GM12878 (cell line): ENCODE measurements around the gene B3GNT4. TPM values are rescaled to one million over a fixed set of nuclear protein-coding genes. Genes with fewer than 3 reads are reported as not detected.

ENCODE experiments used
- BRCA1 ChIP-seq: IDR thresholded peaks from 2 replicates; pipeline ENCODE4 v1.6.1; 2011; ENCODE audit warnings: low read depth, low read length, improper control_type of control experiment
- CREM ChIP-seq: IDR thresholded peaks from 2 replicates; pipeline ENCODE4 v1.6.1; 2014; ENCODE audit warnings: antibody characterized with exemption, low read depth
- E2F8 ChIP-seq: fragments of 450-650 bp; IDR thresholded peaks from 2 replicates; pipeline ENCODE4 v1.6.1; 2018; ENCODE audit warnings: mild to moderate bottlenecking, low read depth, moderate library complexity; ENCODE audit not compliant: partially characterized antibody
- ESRRA ChIP-seq: IDR thresholded peaks from 2 replicates; pipeline ENCODE4 v1.6.1; 2012; ENCODE audit warnings: mild to moderate bottlenecking, low read length, improper control_type of control experiment
- IRF3 ChIP-seq: fragments of 450-650 bp; IDR thresholded peaks from 2 replicates; pipeline ENCODE4 v1.6.1; 2014; ENCODE audit warnings: mild to moderate bottlenecking
- IRF4 ChIP-seq: IDR thresholded peaks from 2 replicates; pipeline ENCODE4 v1.6.1; 2011; ENCODE audit warnings: low read depth, low read length
- JUND ChIP-seq: IDR thresholded peaks from 2 replicates; pipeline ENCODE4 v1.6.1; 2012; ENCODE audit warnings: low read depth, mild to moderate bottlenecking, low read length, improper control_type of control experiment, moderate library complexity
- KDM1A ChIP-seq: fragments of 200-600 bp; sonication (generic); IDR thresholded peaks from 2 replicates; pipeline ENCODE4 v1.6.1; 2016; ENCODE audit warnings: borderline replicate concordance
- KLF5 ChIP-seq: fragments of 450-650 bp; IDR thresholded peaks from 2 replicates; pipeline ENCODE4 v1.6.1; 2014; ENCODE audit warnings: mild to moderate bottlenecking; ENCODE audit not compliant: partially characterized antibody
- MAX ChIP-seq: IDR thresholded peaks from 2 replicates; pipeline ENCODE4 v1.6.1; 2012; ENCODE audit warnings: low read depth, low read length, improper control_type of control experiment
- POLR2AphosphoS2 ChIP-seq: IDR thresholded peaks from 2 replicates; pipeline ENCODE4 v1.6.1; 2011; ENCODE audit warnings: low read depth, mild to moderate bottlenecking, low read length, improper control_type of control experiment, moderate library complexity
- SMAD1 ChIP-seq: fragments of 450-650 bp; IDR thresholded peaks from 2 replicates; pipeline ENCODE4 v1.6.1; 2018; ENCODE audit warnings: mild to moderate bottlenecking, low read depth; ENCODE audit not compliant: partially characterized antibody
- TCF12 ChIP-seq: IDR thresholded peaks from 2 replicates; pipeline ENCODE4 v1.6.1; 2011; ENCODE audit warnings: low read depth, mild to moderate bottlenecking, low read length
- TCF7 ChIP-seq: IDR thresholded peaks from 2 replicates; pipeline ENCODE4 v1.6.1; 2014; ENCODE audit warnings: antibody characterized with exemption, borderline replicate concordance
- USF2 ChIP-seq: IDR thresholded peaks from 2 replicates; pipeline ENCODE4 v1.6.1; 2011; ENCODE audit warnings: low read depth, low read length, improper control_type of control experiment, borderline replicate concordance
- ZBTB4 ChIP-seq: fragments of 450-650 bp; formaldehyde crosslinking; IDR thresholded peaks from 2 replicates; pipeline ENCODE4 v1.4.0; 2022; ENCODE audit warnings: mild to moderate bottlenecking, moderate library complexity
- ZBTB40 ChIP-seq: fragments of 450-650 bp; IDR thresholded peaks from 2 replicates; pipeline ENCODE4 v1.6.1; 2016; ENCODE audit warnings: mild to moderate bottlenecking, moderate library complexity, borderline replicate concordance
- ZNF24 ChIP-seq: fragments of 450-650 bp; IDR thresholded peaks from 2 replicates; pipeline ENCODE4 v1.6.1; 2017; ENCODE audit warnings: antibody characterized with exemption, mild to moderate bottlenecking
- polyA plus RNA-seq, 11 experiments: library from polyadenylated mRNA; depleted of rRNA in 4 of 11; unstranded in 6 of 11; stranded (reverse) in 5 of 11; fragments of >200 nt; fragmentation: Nextera tagmentation in 4 of 11; fragmentation: Illumina TruSeq in 1 of 11; extraction: Ambion mirVana in 4 of 11; extraction: Trizol in 1 of 11; gene quantifications; 1 replicate in 1 of 11; 2 replicates in 10 of 11; pipeline versions ENCODE4 v1.2.1 to v1.2.3, GENCODE V29; 2011 to 2016; ENCODE audit warnings: inconsistent platforms in 2 of 11, missing spikeins in 2 of 11, low read depth in 1 of 11
- total RNA-seq, 4 experiments: library from RNA; depleted of rRNA in 3 of 4; stranded (reverse); fragments of >200 nt in 3 of 4; fragmentation: Illumina TruSeq in 1 of 4; extraction: Trizol in 1 of 4; gene quantifications; 2 replicates each; pipeline versions ENCODE4 v1.2.1 to v1.2.3, GENCODE V29; 2013 to 2021

The B3GNT4 gene
- total and polyA plus RNA-seq, 10 of the 15 experiments (the other 5 are each of a cell fraction or from before 2014, with no cell fraction given) = 0.04 to 0.95 (median 0.88) TPM; not detected in 7

- TF ChIP-seq ZBTB4 (CRISPR knock-in tag) (no peak), ZBTB40 (peak; percentile 84), IRF3 (peak; percentile 40; the same call in 1 of the 2 replicates), BRCA1 (no peak), E2F8 (no peak), TCF12 (no peak), SMAD1 (no peak), IRF4 (no peak), KLF5 (peak; percentile 89), CREM (peak; percentile 97), KDM1A (no peak), POLR2AphosphoS2 (peak; percentile 97), JUND (no peak), MAX (no peak), USF2 (no peak), TCF7 (no peak), ESRRA (no peak), ZNF24 (no peak)
Observed at GRCh38 chr12:122225683-122226365, 22.3 kb downstream of the B3GNT4 start, which contains the start of gene DIABLO (continued).
